ENCODE data around the gene EFCAB7. TPM values are rescaled to one million over a fixed set of nuclear protein-coding genes. Genes with fewer than 3 reads are reported as not detected.
A peak's percentile ranks its signal among the peaks of the same experiment; 100 is the strongest.

Gene EFCAB7
- total and polyA plus RNA-seq, 2 donors (not counting 3 experiments of a cell fraction or from before 2014, with no cell fraction given): 1.4 to 7.1 TPM

- Histone ChIP-seq H3K4me1 (ENCODE audit: control insufficient read depth, extremely low read depth, insufficient read depth, low read length) (no peaks in the 10 kb centered on the region), H3K9me3 (replicated peaks; ENCODE audit: control insufficient read depth, insufficient read depth, low read length) (no peaks in the 10 kb centered on the region), H3K9me1 (replicated peaks; ENCODE audit: control insufficient read depth, extremely low read depth, insufficient read depth, low read length) (no peaks in the 10 kb centered on the region), H2AFZ (ENCODE audit: low read depth, low read length) (no peak overlapping the region), H3K9ac (replicated peaks; ENCODE audit: extremely low read depth, insufficient read depth, low read length) (no peak overlapping the region), H3K27me3 (ENCODE audit: control insufficient read depth in 2 of 2, insufficient read depth in 2 of 2, low read length in 2 of 2) (no peaks in the 10 kb centered on the region), H4K20me1 (replicated peaks; ENCODE audit: control insufficient read depth, extremely low read depth, insufficient read depth, low read length) (no peaks in the 10 kb centered on the region), H3K4me2 (ENCODE audit: insufficient read depth, low read length) (no peak overlapping the region), H3K4me3 (replicated peaks in 1 of 3; ENCODE audit: insufficient read depth in 1 of 3, low read depth in 1 of 3, low read length in 3 of 3) (no peak overlapping the region), H3K27ac (ENCODE audit: insufficient read depth, low read depth, low read length) (no peak overlapping the region), H3K36me3 (ENCODE audit: control insufficient read depth in 2 of 2, extremely low read depth in 1 of 2, insufficient read depth in 2 of 2, low read length in 2 of 2) (no peaks in the 10 kb centered on the region), H3K79me2 (ENCODE audit: control insufficient read depth, insufficient read depth, low read length) (no peaks in the 10 kb centered on the region)
- dilution Hi-C loops (cut with MboI; ENCODE audit: extremely low pct_ligation_motif_present, low sequenced_read_pairs): no loop called here
- intact Hi-C loops (cut with micrococcal nuclease): no loop called here
- ChIA-PET CTCF (interaction anchor here (1.0 to 3.1 kb wide), 4 partner anchors 36 to 635 kb away, joined by 3 to 12 read pairs (median 5); no protein-coding TSS in a partner anchor), POLR2A (no interaction called here)
- DNase-seq (ENCODE audit: low read depth, low spot score): no peak
- no peak for FAIRE-seq
- TF ChIP-seq FOS (IDR thresholded peaks at IDR 0.05; ENCODE audit: borderline replicate concordance, insufficient read depth, low read length) (peak; percentile 44), GATA2 (IDR thresholded peaks at IDR 0.05; ENCODE audit: insufficient read depth, insufficient read length, low read depth, low read length) (no peak)
- BruUV-seq (replicated peaks): no TSS peak
Observed at GRCh38 chr1:63611231-63611630, 87.9 kb downstream of the EFCAB7 start.

- no peak for TF ChIP-seq FOS (IDR thresholded peaks at IDR 0.05; ENCODE audit: borderline replicate concordance, insufficient read depth, low read length)
- TF ChIP-seq GATA2 (IDR thresholded peaks at IDR 0.05; ENCODE audit: insufficient read depth, insufficient read length, low read depth, low read length): no peak
- Histone ChIP-seq H4K20me1 (replicated peaks; ENCODE audit: control insufficient read depth, extremely low read depth, insufficient read depth, low read length) (no peaks in the 10 kb centered on the region), H2AFZ (ENCODE audit: low read depth, low read length) (no peak overlapping the region), H3K79me2 (ENCODE audit: control insufficient read depth, insufficient read depth, low read length) (no peaks in the 10 kb centered on the region), H3K4me3 (replicated peaks in 1 of 3; ENCODE audit: insufficient read depth in 1 of 3, low read depth in 1 of 3, low read length in 3 of 3) (no peak overlapping the region), H3K9me1 (replicated peaks; ENCODE audit: control insufficient read depth, extremely low read depth, insufficient read depth, low read length) (no peaks in the 10 kb centered on the region), H3K27ac (ENCODE audit: insufficient read depth, low read depth, low read length) (no peak overlapping the region), H3K36me3 (ENCODE audit: control insufficient read depth in 2 of 2, extremely low read depth in 1 of 2, insufficient read depth in 2 of 2, low read length in 2 of 2) (no peaks in the 10 kb centered on the region), H3K27me3 (ENCODE audit: control insufficient read depth in 2 of 2, insufficient read depth in 2 of 2, low read length in 2 of 2) (no peaks in the 10 kb centered on the region), H3K9ac (replicated peaks; ENCODE audit: extremely low read depth, insufficient read depth, low read length) (no peak overlapping the region), H3K4me1 (ENCODE audit: control insufficient read depth, extremely low read depth, insufficient read depth, low read length) (no peaks in the 10 kb centered on the region), H3K4me2 (ENCODE audit: insufficient read depth, low read length) (no peak overlapping the region), H3K9me3 (replicated peaks; ENCODE audit: control insufficient read depth, insufficient read depth, low read length) (no peaks in the 10 kb centered on the region)
- dilution Hi-C loops (cut with MboI; ENCODE audit: extremely low pct_ligation_motif_present, low sequenced_read_pairs) (no loop called here), intact Hi-C loops (cut with micrococcal nuclease) (no loop called here)
- CTCF ChIA-PET: interaction anchor here (1.0 to 3.1 kb wide), 4 partner anchors 62 to 634 kb away, joined by 3 to 12 read pairs (median 9); no protein-coding TSS in a partner anchor
- no peak for FAIRE-seq
- no TSS peak for BruUV-seq (replicated peaks)
- no peak for DNase-seq (ENCODE audit: low read depth, low spot score)
- POLR2A ChIA-PET: no interaction called here
Observed at GRCh38 chr1:63612564-63612963, 89.2 kb downstream of the EFCAB7 start.

Data from endothelial cell of umbilical vein (primary cell).